Kidney glomerular epithelial cell (primary cell): ENCODE measurements around the gene EPHA3.

Experiments used
- DNase-seq: peaks from one replicate; lab custom pipeline; 2025; lab: John Stamatoyannopoulos, UW

EPHA3 gene

DNA sequence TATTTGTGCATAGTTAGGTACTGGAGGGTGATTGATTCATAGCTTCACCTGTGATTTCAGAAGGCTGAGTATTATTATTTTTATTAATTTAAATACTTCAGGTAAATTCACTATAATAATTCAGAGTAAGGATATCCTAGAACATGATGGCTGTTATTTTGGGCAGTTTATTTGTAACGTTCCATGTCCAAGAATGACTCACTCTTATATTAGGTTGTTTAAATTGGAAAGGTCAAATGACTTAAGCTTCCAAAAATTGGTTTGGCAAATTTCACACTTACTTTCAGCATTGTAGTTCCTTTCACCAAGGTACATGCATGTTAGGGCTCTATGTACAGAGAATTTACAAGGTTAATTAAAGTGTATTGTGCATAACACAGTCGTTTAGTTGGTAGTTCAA, 120.2 kb downstream of the EPHA3 start:
- no peak for DNase-seq

DNA sequence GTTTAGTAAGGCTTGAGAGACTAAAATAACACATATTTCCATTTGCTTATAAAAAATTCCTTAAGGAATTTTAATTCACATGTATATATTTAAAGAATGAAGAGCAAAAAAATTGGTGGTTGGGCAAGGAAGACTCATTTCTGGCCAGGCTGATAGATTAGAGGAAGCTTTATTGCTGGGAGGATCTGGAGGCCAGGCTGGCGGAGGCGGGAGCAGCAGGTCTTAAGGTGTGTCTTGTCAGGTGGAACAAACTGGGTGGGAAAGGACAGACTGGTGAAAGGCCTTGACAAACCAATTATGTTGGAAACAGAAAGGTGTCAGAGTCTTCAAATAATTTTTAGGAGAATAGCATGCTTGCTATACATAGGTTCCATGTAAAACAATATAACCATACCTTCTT, 124.7 kb downstream of the EPHA3 start:
- no peak for DNase-seq

DNA sequence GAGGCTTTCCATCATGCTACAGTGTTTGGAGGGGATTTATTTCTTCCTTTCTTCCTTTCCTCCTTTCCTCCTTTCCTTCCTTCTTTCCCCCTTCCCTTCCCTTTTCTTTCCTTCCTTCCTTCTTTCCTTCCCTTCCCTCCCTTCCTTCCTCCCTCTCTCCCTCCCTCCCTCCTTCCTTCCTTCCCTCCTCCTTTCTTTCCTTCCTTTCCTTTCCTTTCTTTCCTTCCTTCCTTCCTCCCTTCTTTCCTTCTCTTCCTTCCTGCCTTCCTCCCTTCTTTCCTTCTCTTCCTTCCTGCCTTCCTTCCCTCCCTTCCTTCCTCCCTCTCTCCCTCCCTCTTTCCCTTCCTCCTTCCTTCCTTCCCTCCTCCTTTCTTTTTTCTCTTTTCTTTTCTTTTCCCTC, 127.2 kb downstream of the EPHA3 start:
- no peak for DNase-seq

DNA sequence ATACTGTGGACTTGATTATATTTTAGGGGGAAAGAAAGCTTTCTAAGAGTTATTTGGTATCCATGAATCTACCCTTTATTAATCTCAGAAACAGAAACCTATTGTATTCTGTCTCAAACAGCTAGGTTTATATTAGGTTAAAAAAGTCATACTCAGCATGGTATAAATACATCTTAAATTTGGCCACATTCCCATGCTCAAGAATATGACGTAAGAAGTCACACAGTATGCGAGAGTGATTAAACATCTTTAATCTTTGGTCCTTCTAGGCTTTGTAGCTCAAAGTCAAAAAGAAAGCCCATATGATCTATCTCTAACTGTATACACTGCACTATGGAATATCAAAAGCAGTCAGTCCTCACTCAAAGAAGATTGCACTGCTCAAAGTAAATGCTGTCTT, 131.4 kb downstream of the EPHA3 start:
- no peak for DNase-seq

DNA sequence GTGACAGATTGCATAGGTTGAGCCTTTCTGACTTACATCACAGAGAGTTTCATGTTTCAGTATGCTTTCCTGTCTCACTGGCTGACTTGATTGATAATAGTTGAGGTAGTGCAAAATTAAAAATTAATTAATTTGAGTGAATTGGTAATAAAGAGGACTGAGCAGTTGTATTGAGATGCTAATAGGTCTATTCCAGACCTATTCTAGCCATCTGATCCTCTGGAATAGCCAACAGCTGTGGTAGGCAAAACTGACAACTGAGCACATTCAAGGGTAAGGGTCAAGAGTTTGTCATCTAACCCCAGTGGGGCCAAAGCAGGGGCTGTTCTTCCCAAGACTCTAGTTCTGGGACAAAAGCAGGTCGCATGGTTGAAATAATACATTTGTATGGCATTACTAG, 132.4 kb downstream of the EPHA3 start:
- no peak for DNase-seq

DNA sequence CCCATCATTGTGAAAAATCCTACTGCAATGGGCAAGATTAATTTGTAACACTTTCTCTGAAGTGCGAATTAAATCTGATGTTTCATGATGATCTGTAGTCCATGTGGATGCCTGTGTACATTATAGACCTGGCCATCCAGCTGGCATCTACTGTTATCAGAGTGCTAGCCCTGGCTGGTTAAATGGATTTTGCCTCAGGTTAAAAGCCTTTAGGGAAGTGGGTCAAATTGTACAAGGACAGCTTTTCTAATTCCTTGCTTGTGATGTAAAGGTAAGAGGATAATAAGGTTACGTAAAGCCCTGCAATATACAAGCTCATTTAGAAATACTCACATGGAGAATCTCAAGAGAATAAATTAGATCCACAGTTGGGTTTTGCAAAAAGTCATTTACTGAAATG, 138.2 kb downstream of the EPHA3 start:
- no peak for DNase-seq

DNA sequence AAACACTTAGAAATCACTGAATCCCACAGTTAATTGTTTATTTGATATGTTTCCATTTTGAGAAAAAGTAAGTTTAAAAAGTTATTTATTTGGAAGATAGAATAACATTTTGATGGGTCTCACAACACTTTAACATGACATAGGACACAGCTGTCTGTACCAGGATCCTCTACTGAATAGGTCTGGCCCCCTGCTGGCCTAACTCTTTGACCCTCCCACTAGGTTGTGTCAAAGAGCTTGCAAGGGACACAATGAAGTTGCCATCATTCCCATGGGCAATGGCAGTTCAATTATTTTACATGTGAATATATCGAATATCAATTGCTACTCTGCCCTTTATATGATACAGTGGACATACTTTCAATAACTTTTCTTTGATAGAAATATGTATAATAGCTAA, 138.9 kb downstream of the EPHA3 start:
- DNase-seq, result no peak

DNA sequence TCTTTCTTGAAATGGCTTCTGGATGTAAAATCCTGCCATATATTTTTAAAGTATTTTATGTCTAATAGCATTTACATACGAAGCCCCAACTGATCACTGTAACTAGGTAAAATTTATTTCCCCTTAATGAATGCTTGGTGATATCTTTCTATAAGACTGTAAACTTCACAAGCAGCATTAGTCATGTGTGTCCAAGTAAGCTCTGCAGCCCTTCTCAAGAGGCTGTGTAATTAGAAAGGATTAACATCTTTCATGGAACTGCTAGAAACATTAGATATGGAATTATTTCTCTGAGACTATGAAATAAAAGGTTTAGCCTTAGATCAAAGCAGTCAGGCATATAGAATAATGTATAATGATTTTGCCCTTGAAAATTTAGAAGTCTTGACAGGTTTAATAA, 143.3 kb downstream of the EPHA3 start:
- DNase-seq, result no peak

DNA sequence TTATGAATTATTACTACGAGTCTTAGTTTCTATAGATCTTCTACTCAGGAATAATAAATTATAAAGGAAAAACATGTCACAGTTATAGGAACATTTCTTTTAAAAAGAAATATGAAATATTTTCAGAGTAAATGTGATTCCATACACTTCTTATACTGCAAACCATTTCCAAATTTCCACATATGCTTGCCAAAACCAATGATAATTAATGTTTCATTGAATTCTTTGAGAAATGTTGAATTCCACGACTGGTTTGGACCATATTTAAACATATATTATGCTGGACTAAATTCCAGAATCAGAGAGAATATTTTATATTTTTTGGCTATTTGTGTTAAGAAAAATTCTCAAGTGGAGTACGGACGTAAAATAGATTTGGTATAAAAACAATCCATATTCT, 144.6 kb downstream of the EPHA3 start:
- DNase-seq, result no peak

DNA sequence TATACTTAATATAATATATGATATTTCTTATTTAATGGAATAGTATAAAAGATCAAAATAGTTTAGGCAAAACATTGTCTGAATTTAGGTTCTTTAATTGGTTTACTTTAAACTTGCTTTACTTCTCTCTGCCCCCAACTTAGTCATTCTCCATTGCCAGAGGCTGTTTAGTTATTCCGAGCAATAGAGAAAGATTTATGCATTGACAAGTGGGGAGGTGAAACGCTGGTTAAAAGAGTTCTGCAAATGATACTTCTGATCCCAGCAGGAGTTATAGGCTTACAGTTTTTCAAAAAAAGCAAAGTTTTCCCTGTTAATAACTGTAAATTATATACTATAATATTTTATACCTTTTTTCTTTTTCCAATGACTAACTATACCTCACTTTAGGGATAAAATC, 145.4 kb downstream of the EPHA3 start:
- DNase-seq, result no peak

DNA sequence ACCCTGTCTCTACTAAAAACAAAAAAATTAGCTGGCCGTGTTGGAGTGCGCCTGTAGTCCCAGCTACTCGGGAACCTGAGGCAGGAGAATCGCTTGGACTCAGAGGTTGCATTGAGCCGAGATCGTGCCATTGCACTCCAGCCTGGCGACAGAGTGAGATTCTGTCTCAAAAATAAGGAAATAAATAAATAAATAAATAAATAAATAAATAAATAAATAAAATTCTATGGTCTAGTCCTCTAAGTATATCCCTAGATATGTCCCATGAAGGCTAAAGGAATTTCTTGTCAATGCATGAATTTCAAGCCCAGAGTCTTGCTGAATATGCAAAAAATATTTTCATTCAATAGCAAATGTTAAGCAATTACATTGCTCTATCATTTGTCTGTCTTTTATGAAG, 149.0 kb downstream of the EPHA3 start:
- DNase-seq, result no peak

DNA sequence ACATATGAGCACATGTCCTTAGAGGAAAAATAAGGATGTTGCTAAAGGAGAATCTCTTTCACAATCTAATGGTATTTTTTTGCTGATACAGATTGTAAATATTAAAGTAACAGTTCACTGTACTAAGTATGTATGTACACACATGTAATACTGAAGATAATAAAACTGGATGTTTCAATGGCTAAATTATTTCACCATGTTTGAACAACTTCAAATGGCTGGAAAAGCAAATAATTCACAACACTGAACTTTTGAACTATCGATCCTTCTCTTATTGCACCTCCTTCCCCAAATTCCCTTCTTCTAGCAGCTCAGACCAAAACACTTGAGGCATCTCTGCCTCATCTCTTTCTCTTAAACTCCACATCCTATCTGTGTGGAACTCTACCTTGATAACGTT, 149.5 kb downstream of the EPHA3 start:
- no peak for DNase-seq

DNA sequence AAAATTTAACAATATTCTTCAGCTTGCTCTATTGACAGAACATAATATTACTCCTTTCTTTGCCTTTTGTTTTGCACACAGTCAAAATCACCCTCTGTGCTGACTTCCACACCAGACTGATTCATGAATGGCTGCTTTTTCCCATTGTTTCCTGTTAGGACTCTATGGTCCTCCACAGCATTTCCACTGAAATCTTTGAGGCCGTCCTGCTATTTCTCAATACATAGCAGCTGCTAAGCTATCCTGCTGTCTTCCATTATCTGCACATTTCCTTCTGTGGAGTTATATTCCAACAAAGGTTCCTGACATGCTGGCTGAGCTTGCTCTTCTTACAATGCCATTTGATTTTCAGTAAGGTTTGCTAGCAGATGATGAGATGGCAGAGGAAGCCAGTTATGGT, 153.3 kb downstream of the EPHA3 start:
- DNase-seq, result no peak

DNA sequence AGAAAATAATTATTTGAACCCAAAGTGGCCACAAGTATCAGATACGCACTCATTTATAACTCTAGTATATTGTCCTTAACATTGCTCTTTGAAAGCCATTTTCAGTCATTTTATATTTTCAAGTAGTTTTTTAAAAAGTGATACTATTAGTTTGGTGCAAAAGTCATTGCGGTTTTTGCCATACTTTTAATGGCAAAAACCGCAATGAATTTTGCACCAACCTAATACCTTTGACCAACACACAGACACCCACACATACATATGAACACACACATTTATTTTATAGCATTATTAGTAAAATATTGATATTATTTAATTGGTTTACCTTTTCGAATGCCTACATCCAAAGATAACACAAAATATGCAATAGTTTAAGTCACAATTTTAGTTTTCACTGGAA, 154.3 kb downstream of the EPHA3 start:
- no peak for DNase-seq

DNA sequence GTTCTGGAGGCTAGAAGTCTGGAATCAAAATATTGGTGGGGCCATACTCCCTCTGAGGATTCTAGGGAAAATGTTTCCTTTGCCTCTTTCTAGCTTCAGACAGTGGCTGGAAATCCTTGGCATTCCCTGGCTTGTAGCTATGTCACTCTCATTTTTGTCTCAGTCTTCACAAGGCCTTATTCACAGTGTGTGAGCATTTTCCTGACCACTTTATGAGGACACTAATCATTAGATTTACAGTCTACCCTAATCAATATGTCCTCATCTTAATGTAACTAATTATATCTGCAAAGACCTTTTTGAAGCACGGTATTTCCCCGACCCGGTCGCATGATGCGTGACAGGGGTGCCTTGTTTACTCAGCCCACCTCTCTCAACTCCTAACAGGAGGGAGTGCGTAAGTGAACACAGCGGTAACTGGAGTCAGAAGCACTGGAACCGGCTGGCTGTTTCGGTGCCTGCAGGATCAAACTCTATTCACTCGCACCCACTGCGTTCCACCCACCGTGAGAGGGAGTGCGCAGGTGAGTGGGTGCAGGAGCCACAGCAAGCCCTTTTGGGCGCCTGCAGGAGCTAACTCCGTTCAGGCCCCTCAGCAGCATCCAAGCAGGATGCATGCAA, 155.0 kb downstream of the EPHA3 start:
- no peak for DNase-seq

DNA sequence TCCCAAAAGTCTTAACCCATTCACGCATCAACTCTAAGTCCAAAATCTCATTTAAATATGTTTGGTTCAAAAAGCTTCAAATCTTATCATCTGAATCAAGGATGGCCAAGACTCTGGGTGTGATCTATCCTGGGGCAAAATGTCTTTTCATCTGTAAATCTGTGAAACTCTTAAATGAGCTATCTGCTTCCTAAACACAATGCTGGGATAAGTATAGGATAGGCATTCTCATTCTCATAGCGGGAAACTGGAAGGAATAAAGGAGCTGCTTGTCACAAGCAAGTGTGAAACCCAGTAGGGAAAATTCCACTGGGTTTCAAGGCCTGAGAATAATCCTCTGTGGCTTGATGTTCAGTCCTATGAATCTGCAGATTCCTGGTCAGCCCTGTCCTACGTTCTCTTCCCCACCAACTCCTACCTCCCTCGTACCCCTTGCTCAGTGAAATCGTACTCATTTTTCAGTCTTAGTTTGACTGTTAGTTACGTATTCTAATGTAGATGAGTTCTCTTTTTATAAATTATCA, 156.7 kb downstream of the EPHA3 start:
- no peak for DNase-seq

DNA sequence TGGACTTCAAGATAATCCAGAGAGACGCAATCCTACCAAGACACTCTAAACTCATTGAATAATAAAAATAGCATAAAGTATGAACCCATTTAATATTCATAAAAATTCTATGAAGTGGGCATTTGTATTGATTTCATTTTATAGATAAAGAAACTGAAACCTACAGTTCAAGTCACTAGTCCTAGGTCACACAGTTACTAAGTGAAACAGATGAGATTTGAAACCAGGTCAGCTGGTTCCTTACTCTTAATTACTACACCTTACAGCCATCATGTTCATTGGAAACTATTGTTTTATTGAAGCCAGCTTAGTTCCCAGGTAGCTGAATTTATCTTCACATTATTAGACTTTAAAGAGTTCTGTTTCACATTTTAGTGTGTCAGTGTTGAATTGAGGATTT, 158.7 kb downstream of the EPHA3 start:
- DNase-seq, result no peak

DNA sequence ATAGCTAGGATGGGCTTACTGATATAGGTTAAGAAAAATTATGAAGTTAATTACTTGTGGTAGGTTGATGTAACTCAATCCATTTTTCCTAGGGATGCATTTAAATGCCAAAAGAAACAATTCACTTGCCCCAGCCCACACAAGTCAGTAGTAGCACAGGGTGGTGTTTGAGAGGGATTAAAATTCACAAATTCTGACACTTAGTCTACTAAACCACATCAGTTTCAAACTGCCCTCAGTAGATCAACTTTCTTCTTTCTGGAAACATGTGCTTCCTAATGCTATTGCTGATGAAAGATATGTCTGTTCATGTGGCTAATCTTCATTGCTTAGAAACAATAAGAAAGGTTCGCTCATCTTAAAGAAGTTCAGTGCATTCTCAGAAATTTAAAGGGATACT, 160.6 kb downstream of the EPHA3 start:
- no peak for DNase-seq

DNA sequence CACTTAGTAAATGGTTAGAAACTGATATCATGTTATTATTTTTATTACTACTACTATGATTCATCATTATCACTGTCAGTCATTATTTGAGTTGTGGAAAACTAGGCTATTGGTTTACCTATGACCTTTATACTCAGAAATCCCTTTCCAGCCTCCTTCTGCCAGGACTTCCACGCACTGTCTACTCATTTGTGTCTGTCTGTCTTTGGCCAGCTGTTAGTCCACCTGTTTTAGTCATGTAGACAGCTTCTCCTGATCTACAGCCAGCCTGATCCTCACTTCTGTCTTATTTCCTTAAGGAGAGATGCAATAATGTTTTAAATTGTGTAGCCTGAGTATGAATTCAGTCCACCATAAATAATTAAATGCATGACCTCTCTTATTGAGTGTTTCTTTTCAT, 162.8 kb downstream of the EPHA3 start:
- no peak for DNase-seq

DNA sequence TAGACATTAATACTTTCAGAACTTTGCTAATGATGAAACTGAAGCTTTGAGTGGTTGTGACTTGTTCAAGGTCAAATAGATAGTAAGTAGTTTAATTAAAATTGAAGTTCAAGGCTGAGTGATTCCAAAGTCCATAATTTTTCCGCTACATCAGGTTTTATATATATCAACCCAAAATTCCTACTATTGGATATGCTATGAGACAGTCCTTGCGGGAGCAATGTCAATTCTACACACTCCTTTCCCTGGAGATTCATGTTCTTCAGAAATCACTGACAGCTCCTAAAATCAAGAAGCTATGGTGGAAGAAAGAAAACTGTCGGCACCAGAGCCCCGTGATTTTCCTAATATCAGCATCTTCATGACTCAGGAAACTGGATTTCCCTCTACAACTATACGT, 167.6 kb downstream of the EPHA3 start:
- no peak for DNase-seq

DNA sequence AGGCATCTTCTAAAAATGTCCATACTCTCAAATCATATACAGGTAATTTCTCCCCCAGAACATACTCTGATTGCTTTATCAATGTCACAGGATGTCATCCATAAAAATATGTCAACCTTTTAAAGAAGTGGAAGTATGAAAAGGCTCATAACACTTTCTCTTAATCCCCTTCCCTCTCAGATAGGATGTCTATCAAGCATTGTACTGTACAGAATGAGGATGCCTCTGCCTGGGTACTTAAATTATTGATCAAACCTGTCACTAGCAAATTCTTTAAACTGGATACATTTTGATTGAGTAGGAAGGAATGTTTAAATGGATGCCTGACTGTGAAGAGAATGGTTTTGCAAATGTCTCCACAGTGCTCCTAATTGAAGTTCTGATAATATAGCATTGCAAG, 168.7 kb downstream of the EPHA3 start:
- no peak for DNase-seq

DNA sequence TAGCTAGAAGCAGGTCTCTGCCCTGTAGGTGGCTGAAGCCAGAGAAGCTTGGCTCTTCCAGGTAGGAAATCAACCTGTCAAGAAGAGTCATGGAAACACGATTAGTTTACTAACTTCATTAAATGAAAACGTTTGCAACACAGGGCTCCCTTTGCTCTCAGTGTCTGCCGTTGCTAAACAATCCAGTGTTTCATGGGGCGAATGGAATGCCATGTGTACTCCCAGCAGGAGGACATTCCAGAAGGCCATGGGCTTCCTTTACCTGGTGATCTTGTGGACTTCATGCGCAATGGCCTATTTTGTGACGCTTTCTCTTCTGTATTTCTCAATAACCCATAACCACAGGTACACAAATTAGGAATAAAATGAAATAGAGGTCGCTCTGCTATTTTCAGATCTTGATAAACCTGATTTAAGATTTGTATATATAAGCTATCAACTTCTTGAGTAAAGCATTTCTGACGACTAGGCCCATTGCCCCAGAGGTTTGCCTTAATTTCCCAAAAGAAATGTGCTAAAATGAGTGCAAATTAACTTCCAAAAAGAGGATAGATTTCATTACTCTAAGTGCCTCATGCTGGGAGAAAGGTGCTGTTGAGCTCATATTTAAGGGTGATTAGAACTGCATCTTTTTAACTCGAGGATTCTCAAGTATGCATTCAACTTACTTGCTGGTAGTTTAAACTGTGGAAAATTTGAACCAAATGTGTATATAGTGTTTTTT, 171.0 kb downstream of the EPHA3 start:
- no peak for DNase-seq

DNA sequence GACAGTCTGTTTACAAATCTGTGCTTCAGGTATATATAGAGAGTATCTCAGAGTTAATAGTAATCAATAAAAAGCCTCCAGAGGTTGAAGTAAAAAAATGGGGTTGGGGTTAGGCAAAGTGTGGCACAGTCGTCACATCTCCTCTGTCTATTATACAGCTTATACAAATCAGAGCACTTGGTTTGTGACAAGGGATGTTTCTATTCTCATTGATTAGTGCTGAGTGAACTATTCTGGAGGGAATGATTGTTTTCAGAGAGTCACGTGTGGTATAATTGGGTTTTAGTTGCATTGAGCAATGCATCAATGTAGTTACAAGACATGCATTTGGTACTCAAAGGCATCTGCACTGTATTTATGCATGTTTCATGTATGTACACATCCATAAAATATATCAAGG, 172.9 kb downstream of the EPHA3 start:
- no peak for DNase-seq

DNA sequence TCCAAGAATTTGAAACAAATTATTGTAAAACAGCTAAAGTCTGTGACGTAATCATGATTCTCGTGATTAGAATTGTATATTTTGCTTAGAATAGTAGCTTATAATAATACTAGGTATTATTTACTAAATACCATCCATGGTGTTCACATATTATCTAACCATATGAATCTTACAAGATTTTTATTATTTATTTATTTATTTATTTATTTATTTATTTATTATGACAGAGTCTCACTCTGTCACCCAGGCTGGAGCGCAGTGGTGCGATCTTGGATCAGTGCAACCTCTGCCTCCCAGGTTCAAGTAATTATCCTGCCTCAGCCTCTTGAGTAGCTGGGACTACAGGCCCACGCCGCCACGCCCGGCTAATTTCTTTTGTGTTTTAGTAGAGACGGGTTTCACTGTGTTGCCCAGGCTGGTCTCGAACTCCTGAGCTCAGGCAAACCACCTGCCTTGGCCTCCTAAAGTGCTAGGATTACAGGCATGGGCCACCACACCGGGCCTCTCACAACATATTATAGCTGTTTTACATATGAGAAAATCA, 173.5 kb downstream of the EPHA3 start:
- DNase-seq, result no peak
